Parietal lobe (tissue), 1 donor: Measurements from ENCODE around the gene ZNF540. TPM values are rescaled to one million over a fixed set of nuclear protein-coding genes. Genes with fewer than 3 reads are reported as not detected.

Source experiments
- total RNA-seq: library from RNA; depleted of rRNA; stranded (reverse); fragments of >200 nt; gene quantifications from one replicate; pipeline ENCODE4 v1.2.3, GENCODE V29; 2014

The ZNF540 gene
- total RNA-seq = 24.7 TPM

DNA sequence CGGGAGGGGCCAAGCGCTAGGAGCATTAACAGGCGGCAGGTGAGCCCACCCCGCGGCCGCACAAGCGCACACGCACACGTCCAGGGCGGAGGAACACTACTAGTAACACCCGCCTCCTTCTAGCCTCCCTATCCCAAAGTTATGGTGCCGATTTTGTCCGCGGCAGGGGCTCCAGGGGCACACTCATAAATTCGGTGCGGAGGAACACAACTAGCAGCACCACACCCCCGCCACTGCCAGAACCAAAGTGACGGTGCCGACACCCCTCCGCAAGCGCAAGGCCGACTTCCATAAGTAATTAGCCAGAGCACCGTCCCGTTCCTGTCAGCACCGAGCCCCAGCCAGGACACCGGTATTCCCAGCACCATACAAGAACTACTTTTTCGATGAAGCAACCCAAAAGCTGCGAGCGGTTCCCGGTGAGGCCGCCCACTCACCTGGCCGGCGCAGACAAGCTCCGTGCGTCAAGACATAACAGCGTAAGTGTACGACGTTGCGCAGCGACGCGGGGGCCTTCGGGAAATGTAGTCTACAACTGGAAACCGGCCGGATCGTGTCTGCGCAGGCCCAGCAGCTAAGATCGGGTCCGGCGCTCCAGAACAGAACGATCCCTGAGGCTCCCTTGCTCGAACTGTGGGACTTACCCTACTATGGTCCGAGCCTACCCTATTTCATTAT is at the start of gene ZNF540, which contains the start of gene ZNF571:
TSS of gene ZNF540 (plus strand) at position 573 of the 678 bp plus-strand sequence. CDS start 3,572 bp downstream, outside the sequence.
TSS of gene ZNF571 (minus strand) at position 489 of the 678 bp plus-strand sequence. CDS start 8,116 bp downstream, outside the sequence.

DNA sequence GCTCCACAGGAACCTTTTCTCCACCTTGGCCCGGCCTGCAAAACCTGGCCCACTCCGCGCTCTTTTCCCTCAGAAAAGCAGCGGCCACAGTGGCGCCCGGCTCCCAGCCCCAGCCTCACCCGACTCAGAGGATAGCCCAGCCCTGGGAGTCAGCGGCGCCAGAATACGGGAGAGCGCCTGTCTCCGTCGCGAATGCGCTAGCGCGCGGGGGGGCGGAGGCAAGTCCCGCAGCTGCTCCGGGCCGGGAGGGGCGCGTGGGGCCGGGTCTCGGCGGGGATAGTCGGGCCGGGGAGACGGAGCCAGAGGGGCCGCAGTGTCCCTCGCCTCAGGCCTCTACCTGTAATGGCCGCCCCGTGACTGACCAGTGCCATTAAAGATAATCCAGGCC is 60.6 kb downstream of the ZNF540 start, which contains the start of gene ZFP30:
TSS of gene ZFP30 (minus strand) at position 165 of the 388 bp plus-strand sequence. CDS start 7,643 bp downstream, outside the sequence.

Other genes with a start within 250 kb of the ZNF540 start
- gene ZNF527, start 223.8 kb upstream of the ZNF540 start, total RNA-seq = 32.9 TPM
- gene ZNF569, start 127.4 kb upstream of the ZNF540 start, total RNA-seq = 35.4 TPM
- gene ZNF570, start 125.5 kb upstream of the ZNF540 start, total RNA-seq = 28.8 TPM
- gene ZNF793, start 87.9 kb upstream of the ZNF540 start, total RNA-seq = 58.5 TPM
- gene ZNF571, start 84 bp upstream of the ZNF540 start, total RNA-seq = 17.5 TPM
- gene ZFP30, start 60.6 kb downstream of the ZNF540 start, total RNA-seq = 109 TPM
- gene ZNF607, start 124.9 kb downstream of the ZNF540 start, total RNA-seq = 24.1 TPM
- 47.0 TPM for gene ZNF573, start 184.7 kb downstream of the ZNF540 start, total RNA-seq